Epithelial cell of esophagus (primary cell): ENCODE data around the gene PITPNM3.
A peak's percentile ranks its signal among the peaks of the same experiment; 100 is the strongest.

ENCODE experiments used
- DNase-seq: peaks from one replicate; pipeline ENCODE4 v3.0.0; 2010; ENCODE audit warnings: low read depth
- H3K4me3 ChIP-seq: 2 replicates; pipeline ENCODE4 v1.5.1; 2011; ENCODE audit warnings: mild to moderate bottlenecking, low read length, control low read depth
- CTCF ChIP-seq: IDR thresholded peaks from 2 replicates; pipeline ENCODE4 v1.5.1; 2011; ENCODE audit warnings: low read depth, mild to moderate bottlenecking, low read length, control low read depth, inconsistent platforms; ENCODE audit not compliant: insufficient read depth; ENCODE audit errors: missing control alignments

The PITPNM3 gene

GRCh38 chr17:6528557-6528956 lies 27.8 kb downstream of the PITPNM3 start:
- TF ChIP-seq CTCF = no peak
- H3K4me3 ChIP-seq = no peak overlapping the region
- no peak for DNase-seq

GRCh38 chr17:6526362-6527152 lies 29.8 kb downstream of the PITPNM3 start:
- no peak for DNase-seq
- no peak overlapping the region for H3K4me3 ChIP-seq
- TF ChIP-seq CTCF = no peak

- no peak for TF ChIP-seq CTCF
- no peak for DNase-seq
- H3K4me3 ChIP-seq = no peak overlapping the region
Measured at GRCh38 chr17:6525731-6526130, 30.6 kb downstream of the PITPNM3 start.

- no peak for TF ChIP-seq CTCF
- DNase-seq = no peak
- H3K4me3 ChIP-seq = no peak overlapping the region
Measured at GRCh38 chr17:6525141-6525540, 31.2 kb downstream of the PITPNM3 start.

GRCh38 chr17:6524520-6524919 lies 31.8 kb downstream of the PITPNM3 start:
- no peak for TF ChIP-seq CTCF
- DNase-seq = peak; percentile 89
- H3K4me3 ChIP-seq = no peak overlapping the region

GRCh38 chr17:6523809-6524355 lies 32.5 kb downstream of the PITPNM3 start:
- TF ChIP-seq CTCF = no peak
- no peak for DNase-seq
- no peak overlapping the region for H3K4me3 ChIP-seq

GRCh38 chr17:6523330-6523729 lies 33.0 kb downstream of the PITPNM3 start:
- no peak for TF ChIP-seq CTCF
- DNase-seq = peak; percentile 61
- no peak overlapping the region for H3K4me3 ChIP-seq
